ENCODE results near the gene SDK1.

SDK1 gene

GRCh38 chr7:3336042-3336665 is 35.1 kb downstream of the SDK1 start:
- no peak for DNase-seq

GRCh38 chr7:3338161-3338560 is 37.1 kb downstream of the SDK1 start:
- DNase-seq, result no peak

- no peak for DNase-seq
These were observed 44.8 kb downstream of the SDK1 start for GRCh38 chr7:3345699-3346481.

GRCh38 chr7:3349126-3349525 is 48.1 kb downstream of the SDK1 start:
- no peak for DNase-seq

GRCh38 chr7:3356173-3356572 is 55.1 kb downstream of the SDK1 start:
- DNase-seq, result no peak

GRCh38 chr7:3358991-3359390 is 57.9 kb downstream of the SDK1 start:
- DNase-seq, result no peak

GRCh38 chr7:3367261-3367660 is 66.2 kb downstream of the SDK1 start:
- no peak for DNase-seq

GRCh38 chr7:3370068-3370830 is 69.2 kb downstream of the SDK1 start:
- DNase-seq, result no peak

GRCh38 chr7:3370921-3371320 is 69.9 kb downstream of the SDK1 start:
- DNase-seq, result no peak

- DNase-seq, result no peak
These were observed 70.5 kb downstream of the SDK1 start for GRCh38 chr7:3371601-3372000.

GRCh38 chr7:3374239-3374638 is 73.2 kb downstream of the SDK1 start:
- no peak for DNase-seq

- DNase-seq, result no peak
These were observed 77.5 kb downstream of the SDK1 start for GRCh38 chr7:3378390-3379150.

- no peak for DNase-seq
These were observed 79.0 kb downstream of the SDK1 start for GRCh38 chr7:3380034-3380433.

GRCh38 chr7:3380886-3381685 is 80.0 kb downstream of the SDK1 start:
- no peak for DNase-seq

GRCh38 chr7:3386423-3387190 is 85.6 kb downstream of the SDK1 start:
- DNase-seq, result no peak

GRCh38 chr7:3393862-3394261 is 92.8 kb downstream of the SDK1 start:
- no peak for DNase-seq

GRCh38 chr7:3397324-3397723 is 96.3 kb downstream of the SDK1 start:
- DNase-seq, result no peak

GRCh38 chr7:3399858-3400257 is 98.8 kb downstream of the SDK1 start:
- DNase-seq, result no peak

- DNase-seq, result no peak
These were observed 103.4 kb downstream of the SDK1 start for GRCh38 chr7:3404501-3404900.

- DNase-seq, result no peak
These were observed 108.0 kb downstream of the SDK1 start for GRCh38 chr7:3408814-3409595.

- no peak for DNase-seq
These were observed 111.8 kb downstream of the SDK1 start for GRCh38 chr7:3412871-3413270.

Measured in hippocampal formation (tissue), 2 donors.